Measurements from ENCODE around the gene PPP1R37. TPM values are rescaled to one million over a fixed set of nuclear protein-coding genes. Genes with fewer than 3 reads are reported as not detected.

The PPP1R37 gene
- total RNA-seq, 1 experiment from 2014 or later = 46.4 TPM

- CTCF ChIA-PET = no interaction called here
- H3K79me2 ChIP-seq (ENCODE audit: low read length) = peaks cover 48% of the 10 kb centered on the region
- intact Hi-C loops (cut with micrococcal nuclease) = loop anchor here (5.0 kb wide), 1 partner anchor 34 kb away; the partner anchor contains the start of gene PPP1R37
Observed at GRCh38 chr19:45125975-45126493, 33.1 kb downstream of the PPP1R37 start.

DNA sequence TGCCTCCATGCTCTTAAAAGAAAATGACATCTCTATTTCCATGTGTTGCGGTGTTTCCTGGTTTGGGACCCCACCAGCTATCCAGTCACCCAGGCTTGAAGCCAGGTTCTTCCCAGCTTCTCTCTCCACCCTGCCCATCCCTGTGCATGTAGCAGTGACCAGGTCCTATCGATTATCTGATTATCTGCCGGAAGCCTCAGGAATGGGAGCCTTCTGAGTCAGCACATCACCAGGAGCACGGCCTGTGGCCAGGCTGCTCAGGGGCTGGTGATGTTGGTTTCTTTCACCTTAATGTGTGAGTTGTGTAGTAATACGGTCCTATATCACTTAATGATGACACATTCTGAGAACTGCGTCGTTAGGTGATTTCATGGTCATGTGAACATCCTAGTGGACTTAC lies 33.7 kb downstream of the PPP1R37 start:
- Histone ChIP-seq H3F3A (ENCODE audit: low read length, unreplicated experiment) (peaks cover 4% of the 10 kb centered on the region), H3K36me3 (ENCODE audit: low read depth, low read length) (no peaks in the 10 kb centered on the region), H3K9ac (ENCODE audit: low read length) (no peak overlapping the region), H2AFZ (ENCODE audit: low read length) (no peak overlapping the region), H3K4me3 (ENCODE audit: low read length) (no peak overlapping the region), H3K79me2 (ENCODE audit: low read length) (peaks cover 42% of the 10 kb centered on the region), H3K9me2 (replicated peaks; ENCODE audit: low read length) (no peaks in the 10 kb centered on the region), H3K4me2 (ENCODE audit: low read length) (no peak overlapping the region), H3K27me3 (ENCODE audit: low read length) (no peaks in the 10 kb centered on the region), H3K9me3 (ENCODE audit: low read length) (no peaks in the 10 kb centered on the region), H4K20me1 (ENCODE audit: low read length) (no peaks in the 10 kb centered on the region; the same call in none of the 2 replicates), H3K27ac (ENCODE audit: low read length) (no peak overlapping the region), H3K4me1 (ENCODE audit: insufficient read depth, low read length) (peaks cover 16% of the 10 kb centered on the region)
- ATAC-seq = no peak
- intact Hi-C loops (cut with micrococcal nuclease) = loop anchor here (5.0 kb wide), 1 partner anchor 34 kb away; the partner anchor contains the start of gene PPP1R37
- POLR2A ChIA-PET (ENCODE audit: unreplicated experiment) = no interaction called here
- CTCF ChIA-PET = no interaction called here
- no TSS peak for BruUV-seq (replicated peaks)
- no peak for DNase-seq
- TF ChIP-seq EZH2phosphoT487 (IDR thresholded peaks at IDR 0.05; ENCODE audit: borderline replicate concordance, low read length) = no peak
- no peak for TF ChIP-seq EZH2 (IDR thresholded peaks at IDR 0.05; ENCODE audit: low read length, unreplicated experiment)
- TF ChIP-seq, protein P1, sequence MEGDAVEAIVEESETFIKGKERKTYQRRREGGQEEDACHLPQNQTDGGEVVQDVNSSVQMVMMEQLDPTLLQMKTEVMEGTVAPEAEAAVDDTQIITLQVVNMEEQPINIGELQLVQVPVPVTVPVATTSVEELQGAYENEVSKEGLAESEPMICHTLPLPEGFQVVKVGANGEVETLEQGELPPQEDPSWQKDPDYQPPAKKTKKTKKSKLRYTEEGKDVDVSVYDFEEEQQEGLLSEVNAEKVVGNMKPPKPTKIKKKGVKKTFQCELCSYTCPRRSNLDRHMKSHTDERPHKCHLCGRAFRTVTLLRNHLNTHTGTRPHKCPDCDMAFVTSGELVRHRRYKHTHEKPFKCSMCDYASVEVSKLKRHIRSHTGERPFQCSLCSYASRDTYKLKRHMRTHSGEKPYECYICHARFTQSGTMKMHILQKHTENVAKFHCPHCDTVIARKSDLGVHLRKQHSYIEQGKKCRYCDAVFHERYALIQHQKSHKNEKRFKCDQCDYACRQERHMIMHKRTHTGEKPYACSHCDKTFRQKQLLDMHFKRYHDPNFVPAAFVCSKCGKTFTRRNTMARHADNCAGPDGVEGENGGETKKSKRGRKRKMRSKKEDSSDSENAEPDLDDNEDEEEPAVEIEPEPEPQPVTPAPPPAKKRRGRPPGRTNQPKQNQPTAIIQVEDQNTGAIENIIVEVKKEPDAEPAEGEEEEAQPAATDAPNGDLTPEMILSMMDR (conservative IDR thresholded peaks at IDR 0.05; ENCODE audit: low read depth, low read length) = no peak

More at GRCh38 chr19:45125975-45126493, 33.1 kb downstream of the PPP1R37 start:
- no peaks in the 10 kb centered on the region for H3K27me3 ChIP-seq (ENCODE audit: low read length)
- no peak overlapping the region for H3K27ac ChIP-seq (ENCODE audit: low read length)
- peak; percentile 72 for DNase-seq
- no peak overlapping the region for H2AFZ ChIP-seq (ENCODE audit: low read length)
- H3K9me3 ChIP-seq (ENCODE audit: low read length) = no peaks in the 10 kb centered on the region
- POLR2A ChIA-PET (ENCODE audit: unreplicated experiment) = no interaction called here
- BruUV-seq (replicated peaks) = no TSS peak
- H3K36me3 ChIP-seq (ENCODE audit: low read depth, low read length) = no peaks in the 10 kb centered on the region
- H3F3A ChIP-seq (ENCODE audit: low read length, unreplicated experiment) = peaks cover 4% of the 10 kb centered on the region
- H3K4me2 ChIP-seq (ENCODE audit: low read length) = no peak overlapping the region
- ATAC-seq = peak; percentile 73
- H3K4me3 ChIP-seq (ENCODE audit: low read length) = no peak overlapping the region
- peaks cover 16% of the 10 kb centered on the region for H3K4me1 ChIP-seq (ENCODE audit: insufficient read depth, low read length)
- TF ChIP-seq EZH2 (IDR thresholded peaks at IDR 0.05; ENCODE audit: low read length, unreplicated experiment) = no peak
- TF ChIP-seq, protein P1 (conservative IDR thresholded peaks at IDR 0.05; ENCODE audit: low read depth, low read length) = peak; percentile 76
- TF ChIP-seq EZH2phosphoT487 (IDR thresholded peaks at IDR 0.05; ENCODE audit: borderline replicate concordance, low read length) = no peak
- no peaks in the 10 kb centered on the region for H3K9me2 ChIP-seq (replicated peaks; ENCODE audit: low read length)
- H4K20me1 ChIP-seq (ENCODE audit: low read length) = no peaks in the 10 kb centered on the region; the same call in none of the 2 replicates
- no peak overlapping the region for H3K9ac ChIP-seq (ENCODE audit: low read length)

DNA sequence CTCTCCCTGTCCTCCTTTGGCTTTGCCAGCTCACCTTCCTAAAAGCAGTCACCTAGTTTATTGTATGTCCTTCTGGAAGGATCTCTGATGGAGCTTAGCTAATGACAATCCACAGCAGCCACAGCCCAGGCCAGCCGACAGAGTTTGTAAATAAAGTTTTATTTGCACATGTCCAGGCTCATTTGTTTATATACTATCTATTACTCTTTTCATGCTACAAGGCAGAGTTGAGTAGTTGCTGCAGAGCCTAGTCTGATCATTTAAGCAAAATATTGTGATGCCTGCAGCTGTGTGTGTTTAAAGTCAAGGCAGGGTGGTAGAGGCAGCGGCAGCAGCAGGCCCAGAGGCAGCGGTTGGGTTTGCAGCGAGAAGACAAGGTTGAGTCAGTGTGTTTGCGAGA lies 35.2 kb downstream of the PPP1R37 start:
- DNase-seq (no peak), ATAC-seq (no peak)
- BruUV-seq (replicated peaks) = no TSS peak
- intact Hi-C loops (cut with micrococcal nuclease) = loop anchor here (5.0 kb wide), 1 partner anchor 36 kb away; the partner anchor contains the start of gene PPP1R37
- Histone ChIP-seq H3K27me3 (ENCODE audit: low read length) (no peaks in the 10 kb centered on the region), H3K36me3 (ENCODE audit: low read depth, low read length) (no peaks in the 10 kb centered on the region), H3K9me2 (replicated peaks; ENCODE audit: low read length) (no peaks in the 10 kb centered on the region), H3K9ac (ENCODE audit: low read length) (no peak overlapping the region), H3K4me1 (ENCODE audit: insufficient read depth, low read length) (peaks cover 14% of the 10 kb centered on the region), H4K20me1 (ENCODE audit: low read length) (no peaks in the 10 kb centered on the region; the same call in 1 of the 2 replicates), H3K79me2 (ENCODE audit: low read length) (peaks cover 32% of the 10 kb centered on the region), H3K9me3 (ENCODE audit: low read length) (no peaks in the 10 kb centered on the region), H3K4me2 (ENCODE audit: low read length) (no peak overlapping the region), H3K4me3 (ENCODE audit: low read length) (no peak overlapping the region), H2AFZ (ENCODE audit: low read length) (no peak overlapping the region), H3F3A (ENCODE audit: low read length, unreplicated experiment) (peaks cover 4% of the 10 kb centered on the region), H3K27ac (ENCODE audit: low read length) (no peak overlapping the region)
- CTCF ChIA-PET = no interaction called here
- POLR2A ChIA-PET (ENCODE audit: unreplicated experiment) = no interaction called here
- TF ChIP-seq, protein P1 (conservative IDR thresholded peaks at IDR 0.05; ENCODE audit: low read depth, low read length) = no peak
- TF ChIP-seq EZH2 (IDR thresholded peaks at IDR 0.05; ENCODE audit: low read length, unreplicated experiment) = no peak
- no peak for TF ChIP-seq EZH2phosphoT487 (IDR thresholded peaks at IDR 0.05; ENCODE audit: borderline replicate concordance, low read length)

All from PC-3 (cell line).